Karpas-422 (cell line): ENCODE results near the gene SLC37A3. TPM values are rescaled to one million over a fixed set of nuclear protein-coding genes. Genes with fewer than 3 reads are reported as not detected.
A peak's percentile ranks its signal among the peaks of the same experiment; 100 is the strongest.

Experiments
- DNase-seq: peaks from one replicate; pipeline ENCODE4 v3.0.0-alpha.2; 2015
- H2AFZ ChIP-seq: fragments of 200-600 bp; sonication (generic); 2 replicates; pipeline ENCODE4 v1.6.1; 2014; ENCODE audit warnings: antibody characterized with exemption, low read length, mixed read lengths
- H3K27ac ChIP-seq: fragments of 200-600 bp; sonication (generic); 2 replicates; pipeline ENCODE4 v1.5.1; 2014; ENCODE audit warnings: mild to moderate bottlenecking, low read length, moderate library complexity
- H3K27me3 ChIP-seq: fragments of 200-600 bp; sonication (generic); 2 replicates; pipeline ENCODE4 v1.6.1; 2014; ENCODE audit warnings: low read length, mixed read lengths
- H3K36me3 ChIP-seq: fragments of 200-600 bp; sonication (generic); 2 replicates; pipeline ENCODE4 v1.6.1; 2014; ENCODE audit warnings: low read length, mixed read lengths; ENCODE audit not compliant: insufficient read depth
- H3K4me1 ChIP-seq: fragments of 200-600 bp; sonication (generic); 2 replicates; pipeline ENCODE4 v1.6.1; 2014; ENCODE audit warnings: mild to moderate bottlenecking, low read length, mixed read lengths
- H3K4me2 ChIP-seq: fragments of 200-600 bp; sonication (generic); 2 replicates; pipeline ENCODE4 v1.6.1; 2014; ENCODE audit warnings: low read length, low read depth, mild to moderate bottlenecking; ENCODE audit not compliant: poor library complexity, severe bottlenecking
- H3K4me3 ChIP-seq: fragments of 200-600 bp; sonication (generic); 2 replicates; pipeline ENCODE4 v1.5.1; 2014; ENCODE audit warnings: mild to moderate bottlenecking, antibody characterized with exemption, low read length, mixed read lengths
- H3K79me2 ChIP-seq: fragments of 200-600 bp; sonication (generic); 2 replicates; pipeline ENCODE4 v1.6.1; 2014; ENCODE audit warnings: mild to moderate bottlenecking, low read length, mixed read lengths
- H3K9ac ChIP-seq: fragments of 200-600 bp; sonication (generic); 2 replicates; pipeline ENCODE4 v1.6.0; 2014; ENCODE audit warnings: low read length
- H3K9me2 ChIP-seq: fragments of 200-600 bp; sonication (generic), shearing (Covaris generic); replicated peaks from 2 replicates; pipeline ENCODE4 v1.6.0; 2014; ENCODE audit warnings: mild to moderate bottlenecking, low read length, moderate library complexity; ENCODE audit not compliant: insufficient read depth
- H3K9me3 ChIP-seq: fragments of 300-700, 200-600 bp; sonication (generic); 2 replicates; pipeline ENCODE4 v1.6.1; 2014; ENCODE audit warnings: low read length, mixed read lengths
- H4K20me1 ChIP-seq: fragments of 200-600 bp; sonication (generic); 2 replicates; pipeline ENCODE4 v1.6.1; 2014; ENCODE audit warnings: mild to moderate bottlenecking, antibody characterized with exemption, low read length, low read depth; ENCODE audit not compliant: insufficient read depth
- total RNA-seq: library from RNA; depleted of rRNA; stranded (reverse); fragments of >200 nt; shearing (Covaris generic); gene quantifications from 2 replicates; pipeline ENCODE4 v1.2.3, GENCODE V29; 2014; ENCODE audit warnings: low replicate concordance

SLC37A3 gene
- total RNA-seq, 1 experiment from 2014 or later, result 4.2 TPM

GRCh38 chr7:140333223-140333622 is 65.1 kb downstream of the SLC37A3 start:
- no peak overlapping the region for H3K9ac ChIP-seq
- H3K4me3 ChIP-seq, result no peak overlapping the region
- H3K27me3 ChIP-seq, result no peaks in the 10 kb centered on the region
- H3K9me3 ChIP-seq, result no peaks in the 10 kb centered on the region
- no peaks in the 10 kb centered on the region for H3K79me2 ChIP-seq
- no peaks in the 10 kb centered on the region for H3K36me3 ChIP-seq
- no peaks in the 10 kb centered on the region for H3K9me2 ChIP-seq
- no peaks in the 10 kb centered on the region for H3K4me1 ChIP-seq
- H2AFZ ChIP-seq, result no peak overlapping the region
- no peaks in the 10 kb centered on the region for H4K20me1 ChIP-seq
- no peak for DNase-seq
- H3K4me2 ChIP-seq, result no peak overlapping the region
- no peak overlapping the region for H3K27ac ChIP-seq

- Histone ChIP-seq H3K9me3 (no peaks in the 10 kb centered on the region), H4K20me1 (no peaks in the 10 kb centered on the region), H3K79me2 (no peaks in the 10 kb centered on the region), H3K4me3 (no peak overlapping the region), H3K27ac (no peak overlapping the region), H2AFZ (no peak overlapping the region), H3K4me2 (no peak overlapping the region), H3K9me2 (no peaks in the 10 kb centered on the region), H3K27me3 (no peaks in the 10 kb centered on the region), H3K9ac (no peak overlapping the region), H3K36me3 (no peaks in the 10 kb centered on the region), H3K4me1 (no peaks in the 10 kb centered on the region)
- no peak for DNase-seq
Observed at GRCh38 chr7:140330595-140330994, 67.7 kb downstream of the SLC37A3 start.

GRCh38 chr7:140330128-140330527 is 68.2 kb downstream of the SLC37A3 start:
- H3K4me3 ChIP-seq, result no peak overlapping the region
- no peak overlapping the region for H3K27ac ChIP-seq
- no peaks in the 10 kb centered on the region for H3K79me2 ChIP-seq
- H3K9ac ChIP-seq, result no peak overlapping the region
- H3K9me2 ChIP-seq, result no peaks in the 10 kb centered on the region
- no peaks in the 10 kb centered on the region for H3K9me3 ChIP-seq
- no peaks in the 10 kb centered on the region for H3K4me1 ChIP-seq
- H3K36me3 ChIP-seq, result no peaks in the 10 kb centered on the region
- no peaks in the 10 kb centered on the region for H4K20me1 ChIP-seq
- no peak overlapping the region for H2AFZ ChIP-seq
- no peaks in the 10 kb centered on the region for H3K27me3 ChIP-seq
- DNase-seq, result no peak
- H3K4me2 ChIP-seq, result no peak overlapping the region

GRCh38 chr7:140327261-140327661 is 71.1 kb downstream of the SLC37A3 start:
- DNase-seq, result no peak
- H3K9ac ChIP-seq, result no peak overlapping the region
- H3K36me3 ChIP-seq, result no peaks in the 10 kb centered on the region
- H3K4me2 ChIP-seq, result no peak overlapping the region
- no peak overlapping the region for H3K4me3 ChIP-seq
- H3K9me3 ChIP-seq, result no peaks in the 10 kb centered on the region
- H3K4me1 ChIP-seq, result no peaks in the 10 kb centered on the region
- H3K79me2 ChIP-seq, result no peaks in the 10 kb centered on the region
- no peaks in the 10 kb centered on the region for H3K27me3 ChIP-seq
- H2AFZ ChIP-seq, result no peak overlapping the region
- no peaks in the 10 kb centered on the region for H3K9me2 ChIP-seq
- H4K20me1 ChIP-seq, result no peaks in the 10 kb centered on the region
- no peak overlapping the region for H3K27ac ChIP-seq

- Histone ChIP-seq H2AFZ (no peak overlapping the region), H3K9ac (no peak overlapping the region), H3K9me2 (no peaks in the 10 kb centered on the region)
Observed at GRCh38 chr7:140326116-140326928, 72.0 kb downstream of the SLC37A3 start.

GRCh38 chr7:140325600-140325999 is 72.7 kb downstream of the SLC37A3 start:
- no peak for DNase-seq
- Histone ChIP-seq H2AFZ (no peak overlapping the region), H3K4me2 (no peak overlapping the region)

More at GRCh38 chr7:140326116-140326928, 72.0 kb downstream of the SLC37A3 start:
- no peak overlapping the region for H3K4me2 ChIP-seq
- DNase-seq, result peak; percentile 68
- no peaks in the 10 kb centered on the region for H3K79me2 ChIP-seq
- no peak overlapping the region for H3K4me3 ChIP-seq
- H3K9me3 ChIP-seq, result no peaks in the 10 kb centered on the region
- no peaks in the 10 kb centered on the region for H3K36me3 ChIP-seq
- H3K27me3 ChIP-seq, result no peaks in the 10 kb centered on the region
- H3K27ac ChIP-seq, result no peak overlapping the region
- no peaks in the 10 kb centered on the region for H4K20me1 ChIP-seq
- no peaks in the 10 kb centered on the region for H3K4me1 ChIP-seq

GRCh38 chr7:140324714-140325113 is 73.6 kb downstream of the SLC37A3 start:
- no peaks in the 10 kb centered on the region for H3K9me2 ChIP-seq
- no peak overlapping the region for H3K27ac ChIP-seq

More at GRCh38 chr7:140325600-140325999, 72.7 kb downstream of the SLC37A3 start:
- H3K27me3 ChIP-seq, result no peaks in the 10 kb centered on the region
- H3K79me2 ChIP-seq, result no peaks in the 10 kb centered on the region
- no peaks in the 10 kb centered on the region for H3K9me2 ChIP-seq
- no peak overlapping the region for H3K4me3 ChIP-seq
- no peak overlapping the region for H3K27ac ChIP-seq
- no peaks in the 10 kb centered on the region for H4K20me1 ChIP-seq
- no peaks in the 10 kb centered on the region for H3K36me3 ChIP-seq
- H3K9me3 ChIP-seq, result no peaks in the 10 kb centered on the region
- no peak overlapping the region for H3K9ac ChIP-seq
- no peaks in the 10 kb centered on the region for H3K4me1 ChIP-seq

GRCh38 chr7:140322759-140323158 is 75.6 kb downstream of the SLC37A3 start:
- H4K20me1 ChIP-seq, result no peaks in the 10 kb centered on the region
- H3K9me2 ChIP-seq, result no peaks in the 10 kb centered on the region
- no peaks in the 10 kb centered on the region for H3K27me3 ChIP-seq
- no peak overlapping the region for H3K4me3 ChIP-seq
- no peak overlapping the region for H3K27ac ChIP-seq
- H3K9ac ChIP-seq, result no peak overlapping the region
- no peaks in the 10 kb centered on the region for H3K4me1 ChIP-seq
- no peaks in the 10 kb centered on the region for H3K79me2 ChIP-seq
- no peaks in the 10 kb centered on the region for H3K36me3 ChIP-seq
- no peak overlapping the region for H2AFZ ChIP-seq
- H3K9me3 ChIP-seq, result no peaks in the 10 kb centered on the region
- H3K4me2 ChIP-seq, result no peak overlapping the region
- no peak for DNase-seq

More at GRCh38 chr7:140324714-140325113, 73.6 kb downstream of the SLC37A3 start:
- Histone ChIP-seq H3K36me3 (no peaks in the 10 kb centered on the region), H3K4me3 (no peak overlapping the region), H3K4me2 (no peak overlapping the region), H2AFZ (no peak overlapping the region), H3K79me2 (no peaks in the 10 kb centered on the region), H3K27me3 (no peaks in the 10 kb centered on the region), H3K9ac (no peak overlapping the region), H3K4me1 (no peaks in the 10 kb centered on the region), H4K20me1 (no peaks in the 10 kb centered on the region), H3K9me3 (no peaks in the 10 kb centered on the region)
- DNase-seq, result no peak
